HG03280 (cell line): Measurements from ENCODE around the gene PLA2G2F.

Experiments used
- ATAC-seq: cut with Tn5 transposase; IDR thresholded peaks from one replicate; pipeline ENCODE4 v1.9.1; 2021; ENCODE audit warnings: mild to moderate bottlenecking, moderate library complexity; ENCODE audit not compliant: unreplicated experiment

PLA2G2F gene

GRCh38 chr1:20138961-20139550 lies at the start of gene PLA2G2F:
PLA2G2F (plus strand) TSS chr1:20139323; CDS start chr1:20139428, 105 bp downstream.
- no peak for ATAC-seq

- no peak for ATAC-seq
Measured at GRCh38 chr1:20089328-20090077, 49.6 kb upstream of the PLA2G2F start.

GRCh38 chr1:20090119-20090518 lies 49.0 kb upstream of the PLA2G2F start:
- ATAC-seq = no peak

GRCh38 chr1:20090641-20091040 lies 48.5 kb upstream of the PLA2G2F start:
- no peak for ATAC-seq

- no peak for ATAC-seq
Measured at GRCh38 chr1:20093303-20093702, 45.8 kb upstream of the PLA2G2F start.

- no peak for ATAC-seq
Measured at GRCh38 chr1:20093940-20094391, 45.2 kb upstream of the PLA2G2F start.

GRCh38 chr1:20095564-20096434 lies 43.3 kb upstream of the PLA2G2F start:
- no peak for ATAC-seq

- no peak for ATAC-seq
Measured at GRCh38 chr1:20096840-20097447, 42.2 kb upstream of the PLA2G2F start.

- no peak for ATAC-seq
Measured at GRCh38 chr1:20099533-20099932, 39.6 kb upstream of the PLA2G2F start.

- ATAC-seq = no peak
Measured at GRCh38 chr1:20100632-20101355, 38.3 kb upstream of the PLA2G2F start.

- ATAC-seq = no peak
Measured at GRCh38 chr1:20102875-20103274, 36.2 kb upstream of the PLA2G2F start.

GRCh38 chr1:20105856-20106255 lies 33.3 kb upstream of the PLA2G2F start:
- ATAC-seq = no peak

- no peak for ATAC-seq
Measured at GRCh38 chr1:20107351-20107750, 31.8 kb upstream of the PLA2G2F start.

GRCh38 chr1:20107796-20108195 lies 31.3 kb upstream of the PLA2G2F start:
- ATAC-seq = no peak

- ATAC-seq = no peak
Measured at GRCh38 chr1:20108366-20109123, 30.6 kb upstream of the PLA2G2F start.

GRCh38 chr1:20109223-20109856 lies 29.8 kb upstream of the PLA2G2F start:
- no peak for ATAC-seq

- ATAC-seq = no peak
Measured at GRCh38 chr1:20110679-20111078, 28.4 kb upstream of the PLA2G2F start.

GRCh38 chr1:20111452-20111851 lies 27.7 kb upstream of the PLA2G2F start:
- ATAC-seq = no peak

- no peak for ATAC-seq
Measured at GRCh38 chr1:20112279-20113000, 26.7 kb upstream of the PLA2G2F start.
